Activated CD4-positive, alpha-beta T cell treated with anti-CD3 and anti-CD28 coated beads, Interleukin-2, amount 10 ng/mL, durations not matched to agents 24 days and 14 days (primary cell): ENCODE results near the gene ZNF354B. TPM values are rescaled to one million over a fixed set of nuclear protein-coding genes. Genes with fewer than 3 reads are reported as not detected.
A peak's percentile ranks its signal among the peaks of the same experiment; 100 is the strongest.
"Not testable (repeated sequence)": the region's sequence is repeated elsewhere in the genome, so short reads cannot be mapped to it uniquely, and the experiment has no call there.

ENCODE experiments used
- DNase-seq: peaks from one replicate; pipeline ENCODE4 v3.0.0; 2022
- H3K27ac Mint-ChIP-seq: one replicate; pipeline ENCODE4 v1.8.0; 2022; ENCODE audit warnings: mild to moderate bottlenecking, mixed read lengths
- H3K27me3 Mint-ChIP-seq: one replicate; pipeline ENCODE4 v1.8.0; 2022; ENCODE audit warnings: mixed read lengths
- H3K36me3 Mint-ChIP-seq: one replicate; pipeline ENCODE4 v1.8.0; 2022; ENCODE audit warnings: low read depth, mild to moderate bottlenecking, mixed read lengths
- H3K4me1 Mint-ChIP-seq: one replicate; pipeline ENCODE4 v1.8.0; 2021; ENCODE audit warnings: mixed read lengths
- H3K4me3 Mint-ChIP-seq: one replicate; pipeline ENCODE4 v1.8.0; 2022; ENCODE audit warnings: mild to moderate bottlenecking, moderate library complexity, mixed read lengths
- H3K9me3 Mint-ChIP-seq: one replicate; pipeline ENCODE4 v1.8.0; 2021; ENCODE audit warnings: mixed read lengths
- intact Hi-C: fragments of 100-400 bp; cut with micrococcal nuclease; formaldehyde crosslinking; loops from one replicate; pipeline ENCODE4 v1.15.1; 2023
- total RNA-seq: library from RNA; stranded (reverse); gene quantifications from 2 replicates; pipeline ENCODE4 v1.2.3, GENCODE V29; 2022

ZNF354B gene
- 13.5 and 17.0 TPM in 2 replicates for total RNA-seq

GRCh38 chr5:178859625-178860521 lies at the start of gene ZNF354B:
ZNF354B (plus strand) TSS chr5:178859953; CDS start chr5:178861048, 1,095 bp downstream.
- intact Hi-C loops = loop anchor here (1.0 kb wide), 4 partner anchors 130 to 234 kb away; partner anchors contain the start of genes ZNF354A, ZNF354C and ZNF879
- Mint-ChIP-seq H3K36me3 (peaks cover 33% of the 10 kb centered on the region), H3K4me1 (peaks cover 16% of the 10 kb centered on the region), H3K9me3 (peaks cover 8% of the 10 kb centered on the region), H3K27ac (peak within 1 kb of the TSS; percentile 83), H3K4me3 (peak within 1 kb of the TSS; percentile 89), H3K27me3 (no peaks in the 10 kb centered on the region)
- peak; percentile 95 for DNase-seq

- Mint-ChIP-seq H3K4me1 (no peaks in the 10 kb centered on the region), H3K27ac (no peak overlapping the region)
Observed at GRCh38 chr5:178817506-178817905, 42.2 kb upstream of the ZNF354B start.

GRCh38 chr5:178818094-178818493 lies 41.7 kb upstream of the ZNF354B start:
- Mint-ChIP-seq H3K27ac (no peak overlapping the region), H3K4me3 (no peak overlapping the region), H3K36me3 (no peaks in the 10 kb centered on the region), H3K4me1 (no peaks in the 10 kb centered on the region), H3K9me3 (no peaks in the 10 kb centered on the region), H3K27me3 (no peaks in the 10 kb centered on the region)
- DNase-seq = no peak
- intact Hi-C loops = no loop called here

More at GRCh38 chr5:178817506-178817905, 42.2 kb upstream of the ZNF354B start:
- Mint-ChIP-seq H3K4me3 (no peak overlapping the region), H3K9me3 (peaks cover under 1% of the 10 kb centered on the region), H3K27me3 (no peaks in the 10 kb centered on the region), H3K36me3 (no peaks in the 10 kb centered on the region)
- no peak for DNase-seq
- intact Hi-C loops = no loop called here

GRCh38 chr5:178820001-178820400 lies 39.8 kb upstream of the ZNF354B start:
- no peak for DNase-seq
- Mint-ChIP-seq H3K27me3 (no peaks in the 10 kb centered on the region), H3K4me3 (no peak overlapping the region), H3K9me3 (no peaks in the 10 kb centered on the region), H3K27ac (no peak overlapping the region), H3K4me1 (no peaks in the 10 kb centered on the region), H3K36me3 (no peaks in the 10 kb centered on the region)
- intact Hi-C loops = no loop called here

- DNase-seq = no peak
- H3K9me3 Mint-ChIP-seq = no peaks in the 10 kb centered on the region
- no peaks in the 10 kb centered on the region for H3K36me3 Mint-ChIP-seq
- intact Hi-C loops = no loop called here
- no peaks in the 10 kb centered on the region for H3K27me3 Mint-ChIP-seq
- no peak overlapping the region for H3K27ac Mint-ChIP-seq
- no peak overlapping the region for H3K4me3 Mint-ChIP-seq
- H3K4me1 Mint-ChIP-seq = no peaks in the 10 kb centered on the region
Observed at GRCh38 chr5:178825444-178825843, 34.3 kb upstream of the ZNF354B start.

GRCh38 chr5:178826216-178826615 lies 33.5 kb upstream of the ZNF354B start:
- no peaks in the 10 kb centered on the region for H3K27me3 Mint-ChIP-seq
- H3K36me3 Mint-ChIP-seq = no peaks in the 10 kb centered on the region
- intact Hi-C loops = no loop called here
- no peak overlapping the region for H3K27ac Mint-ChIP-seq
- H3K4me3 Mint-ChIP-seq = no peak overlapping the region
- no peaks in the 10 kb centered on the region for H3K9me3 Mint-ChIP-seq
- no peaks in the 10 kb centered on the region for H3K4me1 Mint-ChIP-seq
- DNase-seq = no peak

- Mint-ChIP-seq H3K27me3 (no peaks in the 10 kb centered on the region), H3K9me3 (no peaks in the 10 kb centered on the region)
- intact Hi-C loops = no loop called here
Observed at GRCh38 chr5:178827636-178828035, 32.1 kb upstream of the ZNF354B start.

GRCh38 chr5:178831049-178831448 lies 28.7 kb upstream of the ZNF354B start:
- Mint-ChIP-seq H3K9me3 (no peaks in the 10 kb centered on the region), H3K36me3 (no peaks in the 10 kb centered on the region), H3K27me3 (no peaks in the 10 kb centered on the region), H3K27ac (no peak overlapping the region), H3K4me1 (no peaks in the 10 kb centered on the region), H3K4me3 (no peak overlapping the region)
- no peak for DNase-seq
- intact Hi-C loops = no loop called here

More at GRCh38 chr5:178827636-178828035, 32.1 kb upstream of the ZNF354B start:
- Mint-ChIP-seq H3K36me3 (no peaks in the 10 kb centered on the region), H3K4me3 (no peak overlapping the region), H3K27ac (no peak overlapping the region), H3K4me1 (no peaks in the 10 kb centered on the region)
- DNase-seq = no peak

GRCh38 chr5:178832618-178833201 lies 27.0 kb upstream of the ZNF354B start:
- intact Hi-C loops = no loop called here
- no peak for DNase-seq
- Mint-ChIP-seq H3K36me3 (no peaks in the 10 kb centered on the region), H3K9me3 (no peaks in the 10 kb centered on the region), H3K4me1 (no peaks in the 10 kb centered on the region), H3K4me3 (no peak overlapping the region), H3K27ac (no peak overlapping the region), H3K27me3 (no peaks in the 10 kb centered on the region)

- intact Hi-C loops = no loop called here
- no peaks in the 10 kb centered on the region for H3K36me3 Mint-ChIP-seq
- H3K27me3 Mint-ChIP-seq = no peaks in the 10 kb centered on the region
- DNase-seq = no peak
- H3K9me3 Mint-ChIP-seq = no peaks in the 10 kb centered on the region
- no peak overlapping the region for H3K4me3 Mint-ChIP-seq
- H3K27ac Mint-ChIP-seq = no peak overlapping the region
- H3K4me1 Mint-ChIP-seq = no peaks in the 10 kb centered on the region
Observed at GRCh38 chr5:178836628-178837027, 23.1 kb upstream of the ZNF354B start.

GRCh38 chr5:178838695-178839318 lies 20.9 kb upstream of the ZNF354B start:
- H3K27ac Mint-ChIP-seq, H3K4me1 Mint-ChIP-seq, H3K27me3 Mint-ChIP-seq, H3K9me3 Mint-ChIP-seq, intact Hi-C loops, H3K4me3 Mint-ChIP-seq, H3K36me3 Mint-ChIP-seq, DNase-seq: not testable (repeated sequence)

- no peaks in the 10 kb centered on the region for H3K27me3 Mint-ChIP-seq
- peak; percentile 80 for DNase-seq
- no peak overlapping the region for H3K27ac Mint-ChIP-seq
- no peaks in the 10 kb centered on the region for H3K4me1 Mint-ChIP-seq
- intact Hi-C loops = no loop called here
- no peak overlapping the region for H3K4me3 Mint-ChIP-seq
- no peaks in the 10 kb centered on the region for H3K36me3 Mint-ChIP-seq
- H3K9me3 Mint-ChIP-seq = no peaks in the 10 kb centered on the region
Observed at GRCh38 chr5:178839319-178839704, 20.4 kb upstream of the ZNF354B start.

- not testable (repeated sequence) for H3K27ac Mint-ChIP-seq
Observed at GRCh38 chr5:178840399-178840798, 19.4 kb upstream of the ZNF354B start.

GRCh38 chr5:178849316-178849715 lies 10.4 kb upstream of the ZNF354B start:
- Mint-ChIP-seq H3K9me3 (peaks cover 6% of the 10 kb centered on the region), H3K36me3 (no peaks in the 10 kb centered on the region), H3K27me3 (no peaks in the 10 kb centered on the region), H3K4me1 (no peaks in the 10 kb centered on the region), H3K4me3 (no peak overlapping the region), H3K27ac (no peak overlapping the region)
- DNase-seq = no peak
- intact Hi-C loops = no loop called here

More at GRCh38 chr5:178840399-178840798, 19.4 kb upstream of the ZNF354B start:
- H3K36me3 Mint-ChIP-seq, intact Hi-C loops, H3K27me3 Mint-ChIP-seq, H3K4me1 Mint-ChIP-seq, H3K4me3 Mint-ChIP-seq, DNase-seq, H3K9me3 Mint-ChIP-seq: not testable (repeated sequence)
